Cortex of kidney (tissue), 1 donor: Measurements from ENCODE around the gene TNNI3.
"Not testable (repeated sequence)": the region's sequence is repeated elsewhere in the genome, so short reads cannot be mapped to it uniquely, and the experiment has no call there.

Experiments
- DNase-seq: peaks from one replicate; lab custom pipeline; 2025; lab: John Stamatoyannopoulos, UW

Gene TNNI3

DNA sequence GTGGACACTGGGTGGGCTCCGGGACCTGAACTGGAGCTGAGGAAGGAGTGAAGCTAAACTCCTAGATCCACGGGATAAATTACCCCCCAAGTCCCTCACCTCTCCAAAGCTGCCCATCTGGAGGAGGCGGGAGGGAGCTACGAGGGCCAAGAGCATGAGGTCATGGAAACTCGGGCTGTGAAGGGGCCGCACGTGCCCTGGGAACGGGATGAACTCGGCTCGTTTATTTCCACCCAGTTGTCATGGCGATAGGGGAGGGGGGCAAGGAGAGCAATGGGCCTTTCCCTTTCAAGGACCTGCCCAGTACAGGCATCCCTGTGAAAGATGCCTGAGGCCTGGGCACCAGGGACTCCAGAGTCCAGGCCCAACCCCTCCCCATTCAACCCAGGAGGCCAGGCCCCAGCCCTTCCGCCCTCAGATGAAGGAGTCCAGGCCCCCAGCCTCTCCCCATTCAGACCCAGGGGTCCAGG lies 43.9 kb downstream of the TNNI3 start:
- DNase-seq: no peak

DNA sequence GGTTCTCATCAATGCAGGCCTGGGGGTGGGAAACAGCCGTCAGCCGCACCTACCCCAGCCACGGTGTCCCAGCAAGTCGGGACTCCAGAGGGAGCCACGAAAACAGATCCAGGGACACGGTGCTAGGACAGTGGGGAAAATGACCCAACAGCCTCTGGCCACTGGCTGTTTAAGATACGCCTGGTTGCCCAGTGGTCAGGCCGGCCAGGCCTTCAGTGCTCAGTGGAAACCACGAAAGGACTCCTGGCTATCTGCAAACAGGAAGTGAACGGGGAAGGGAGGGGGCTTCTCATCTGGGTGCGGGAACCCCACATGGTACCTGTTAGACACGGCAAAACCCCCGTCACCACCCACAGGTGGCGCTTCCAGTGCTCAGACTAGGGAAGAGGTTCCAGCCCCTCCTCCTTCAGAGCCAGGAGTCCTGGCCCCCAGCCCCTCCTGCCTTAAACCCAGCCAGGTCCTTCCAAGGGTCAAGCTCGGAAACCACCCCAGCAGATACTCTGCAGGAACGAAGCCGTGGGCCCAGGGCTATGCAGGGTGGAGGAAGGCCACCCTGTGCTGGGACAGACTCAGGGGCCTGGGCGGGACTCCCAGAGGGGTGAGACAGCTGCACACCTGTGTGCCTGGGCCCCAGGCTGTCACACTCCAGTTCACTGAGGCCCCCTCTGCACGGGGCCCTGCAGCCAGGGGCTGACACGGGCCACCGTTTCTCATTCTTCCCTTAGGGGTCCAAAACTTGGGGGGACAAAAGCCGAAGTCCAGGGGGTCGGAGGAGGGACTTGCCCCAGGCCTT lies 44.6 kb downstream of the TNNI3 start:
- DNase-seq: no peak

DNA sequence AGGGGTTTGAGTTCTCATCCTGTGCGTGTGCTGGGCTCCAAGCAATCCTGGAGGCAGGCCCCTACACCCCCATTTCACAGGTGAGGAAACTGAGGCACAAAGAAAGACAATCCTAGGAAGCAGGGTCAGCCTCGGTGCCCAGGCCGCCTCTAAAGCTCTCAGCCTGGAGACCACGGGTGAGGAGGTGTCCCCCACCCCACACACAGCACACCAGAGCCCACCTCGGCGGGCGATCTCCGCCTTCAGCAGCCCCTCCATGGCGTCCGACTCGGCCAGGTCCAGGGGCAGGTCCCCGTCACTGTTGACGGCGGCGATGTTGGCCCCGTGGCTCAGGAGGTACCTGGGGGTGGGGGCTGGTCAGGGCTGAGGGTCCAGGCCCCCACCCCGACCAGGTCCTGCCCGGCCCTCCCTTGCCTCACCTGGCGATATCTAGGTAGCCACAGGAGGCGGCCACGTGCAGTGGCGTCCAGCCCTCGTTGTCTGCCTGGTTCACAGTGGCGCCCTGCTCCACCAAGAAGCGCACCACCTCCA lies 45.2 kb downstream of the TNNI3 start:
- no peak for DNase-seq

DNA sequence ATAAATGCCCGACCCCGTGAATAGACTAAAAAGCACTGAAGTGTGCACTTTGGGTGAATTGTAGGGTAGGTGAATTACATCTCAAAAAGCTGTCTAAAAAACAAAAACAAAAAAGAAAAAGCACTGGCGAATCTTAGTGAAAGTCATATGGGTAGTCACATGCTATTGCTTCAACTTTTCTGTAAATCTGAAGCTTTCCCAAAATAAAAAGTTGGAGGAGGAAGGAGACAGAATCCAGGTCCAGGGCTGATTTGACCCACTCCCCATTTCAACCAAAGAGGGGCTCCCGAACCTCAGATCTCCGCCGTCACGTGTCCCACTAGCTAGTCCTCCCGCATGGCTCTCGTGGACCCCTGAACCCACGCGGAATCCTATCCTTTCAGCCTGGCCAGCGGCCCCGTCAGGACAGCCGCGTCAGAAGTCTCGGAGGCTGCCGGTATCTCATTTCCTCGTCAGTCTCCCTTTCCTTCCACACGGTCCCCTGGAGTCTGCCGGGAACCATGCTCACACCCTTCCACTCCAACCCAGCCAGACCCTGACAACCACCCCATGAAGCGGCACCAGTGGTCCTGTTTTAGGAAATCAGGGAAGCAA lies 46.2 kb downstream of the TNNI3 start:
- no peak for DNase-seq

GRCh38 chr19:55109527-55110291 lies 47.8 kb downstream of the TNNI3 start:
- no peak for DNase-seq

DNA sequence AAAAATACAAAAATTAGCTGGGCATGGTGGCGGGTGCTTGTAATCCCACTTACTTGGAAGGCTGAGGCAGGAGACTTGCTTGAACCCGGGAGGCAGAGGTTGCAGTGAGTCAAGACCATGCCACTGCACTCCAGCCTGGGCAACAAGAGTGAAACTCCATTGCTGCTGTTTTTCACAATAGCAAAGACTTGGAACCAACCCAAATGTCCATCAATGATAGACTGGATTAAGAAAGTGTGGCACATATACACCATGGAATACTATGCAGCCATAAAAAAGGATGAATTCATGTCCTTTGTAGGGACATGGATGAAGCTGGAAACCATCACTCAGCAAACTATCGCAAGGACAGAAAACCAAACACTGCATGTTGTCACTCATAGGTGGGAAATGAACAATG lies 50.3 kb downstream of the TNNI3 start:
- not testable (repeated sequence) for DNase-seq

DNA sequence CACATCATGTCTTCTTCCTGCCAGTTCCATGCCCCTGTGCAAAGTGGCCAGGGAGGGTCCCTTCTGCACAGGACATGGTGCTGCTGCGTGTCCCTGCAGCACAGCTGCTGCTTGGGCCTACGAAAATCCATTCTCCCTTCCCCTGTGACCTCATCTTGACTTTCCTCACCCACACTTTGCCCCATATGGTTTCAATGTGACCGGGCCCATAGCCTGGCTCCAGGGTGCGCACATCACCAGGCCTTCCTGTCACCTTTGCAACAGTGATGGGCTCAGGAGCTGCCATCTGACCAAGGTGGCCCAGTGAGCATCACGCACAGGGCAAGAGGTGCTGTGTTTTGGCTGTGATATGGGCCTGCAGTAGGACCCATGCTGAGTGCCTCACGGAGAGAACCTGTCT lies 50.9 kb downstream of the TNNI3 start:
- no peak for DNase-seq

DNA sequence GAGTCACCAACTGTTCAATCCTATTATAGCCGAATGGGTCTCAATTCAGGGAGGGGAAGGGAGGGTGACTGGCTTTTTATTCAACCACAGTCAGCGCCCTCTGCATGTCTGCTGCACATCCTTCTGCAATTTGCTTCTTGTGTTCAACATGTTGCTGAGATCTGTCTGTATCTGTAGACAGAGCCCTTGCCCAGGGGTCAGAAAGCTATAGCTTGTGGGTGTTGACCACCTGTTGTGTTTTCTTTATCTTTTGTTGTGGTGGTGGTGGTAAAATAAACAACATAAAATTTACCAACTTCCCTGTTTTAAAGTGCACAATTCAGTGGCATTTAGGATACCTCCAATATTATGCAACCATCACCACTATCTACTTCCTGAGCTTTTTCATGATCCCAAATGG lies 52.3 kb downstream of the TNNI3 start:
- no peak for DNase-seq

DNA sequence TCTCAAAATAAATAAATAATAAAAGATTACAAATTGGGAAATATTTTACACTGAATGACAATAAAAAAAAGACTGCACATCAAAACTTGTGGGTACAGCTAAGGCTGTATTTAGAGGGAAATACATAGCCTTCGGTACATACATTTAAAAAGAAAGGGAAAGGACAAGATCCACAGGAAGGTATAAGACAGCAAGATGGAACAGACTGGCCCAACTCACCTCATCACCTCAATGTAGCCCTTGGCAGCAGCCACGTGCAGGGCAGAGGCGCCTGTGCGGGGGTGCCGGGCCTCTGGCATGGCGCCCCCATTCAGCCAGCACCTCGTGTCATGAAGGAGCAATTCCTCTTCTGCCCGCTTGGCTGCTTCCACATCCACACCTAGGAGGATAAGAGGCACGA lies 54.3 kb downstream of the TNNI3 start:
- DNase-seq: no peak
